ENCODE measurements around the gene AMOTL1. TPM values are rescaled to one million over a fixed set of nuclear protein-coding genes. Genes with fewer than 3 reads are reported as not detected.
"Not testable (repeated sequence)": the region's sequence is repeated elsewhere in the genome, so short reads cannot be mapped to it uniquely, and the experiment has no call there.

AMOTL1 gene
- total RNA-seq, 2 experiments from 2014 or later, result 0.08 TPM; not detected in 1

DNA sequence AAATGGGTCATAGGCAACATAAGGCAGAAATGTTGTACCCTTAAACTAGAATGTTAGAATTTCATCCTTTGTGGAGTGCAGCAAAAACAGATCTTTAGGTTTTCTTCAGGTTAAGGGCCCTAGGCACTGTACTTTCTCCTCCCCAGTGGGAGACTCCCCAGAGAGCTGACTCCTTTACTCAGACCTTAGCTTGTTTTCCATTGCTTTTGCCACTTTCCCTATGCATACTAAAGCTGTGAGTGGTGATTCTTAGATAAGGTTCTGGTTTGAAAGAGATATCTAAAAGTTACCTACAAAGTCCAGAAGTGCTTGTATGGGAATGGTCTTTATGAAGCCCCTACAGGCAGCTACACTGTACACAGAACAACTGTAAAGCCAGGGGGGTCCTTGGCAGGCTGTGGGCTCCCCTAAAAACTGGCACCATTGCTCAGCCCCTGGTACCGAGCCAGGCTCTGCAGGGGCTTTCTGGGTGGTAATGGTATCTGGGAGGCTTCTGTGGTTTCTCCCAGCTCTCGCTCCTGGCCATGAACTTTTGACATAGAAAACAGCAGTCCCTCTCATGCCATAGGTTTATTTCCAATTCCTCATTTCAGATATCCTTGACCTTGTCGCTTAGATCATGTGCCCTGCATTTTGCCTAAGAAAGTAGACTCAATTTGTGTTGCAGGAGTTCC, 23.2 kb downstream of the AMOTL1 start:
- ChIA-PET CTCF (no interaction called here), POLR2A (no interaction called here)
- Histone ChIP-seq H3K27me3 (ENCODE audit: control insufficient read depth in 1 of 2, insufficient read depth in 2 of 2, low read length in 2 of 2) (peaks cover 0 to 6% of the 10 kb centered on the region in 2 experiments), H3K27ac (ENCODE audit: low read depth in 1 of 2, low read length in 2 of 2) (no peak overlapping the region), H3K4me1 (ENCODE audit: insufficient read depth, low read length) (no peaks in the 10 kb centered on the region), H3K36me3 (ENCODE audit: insufficient read depth, low read length) (no peaks in the 10 kb centered on the region), H3K9me3 (ENCODE audit: control insufficient read depth in 1 of 2, insufficient read depth in 1 of 2, low read length in 2 of 2) (no peaks in the 10 kb centered on the region), H3K4me3 (ENCODE audit: low read length) (no peak overlapping the region)
- intact Hi-C loops (cut with DNase I, micrococcal nuclease), result loop anchor here in 1 of 2 experiments (10.0 kb wide), 1 partner anchor 353 kb away; no protein-coding TSS in a partner anchor
- H3K27ac Mint-ChIP-seq, result no peak overlapping the region
- no peak for ATAC-seq (ENCODE audit: poor library complexity)
- TF ChIP-seq, protein P1, sequence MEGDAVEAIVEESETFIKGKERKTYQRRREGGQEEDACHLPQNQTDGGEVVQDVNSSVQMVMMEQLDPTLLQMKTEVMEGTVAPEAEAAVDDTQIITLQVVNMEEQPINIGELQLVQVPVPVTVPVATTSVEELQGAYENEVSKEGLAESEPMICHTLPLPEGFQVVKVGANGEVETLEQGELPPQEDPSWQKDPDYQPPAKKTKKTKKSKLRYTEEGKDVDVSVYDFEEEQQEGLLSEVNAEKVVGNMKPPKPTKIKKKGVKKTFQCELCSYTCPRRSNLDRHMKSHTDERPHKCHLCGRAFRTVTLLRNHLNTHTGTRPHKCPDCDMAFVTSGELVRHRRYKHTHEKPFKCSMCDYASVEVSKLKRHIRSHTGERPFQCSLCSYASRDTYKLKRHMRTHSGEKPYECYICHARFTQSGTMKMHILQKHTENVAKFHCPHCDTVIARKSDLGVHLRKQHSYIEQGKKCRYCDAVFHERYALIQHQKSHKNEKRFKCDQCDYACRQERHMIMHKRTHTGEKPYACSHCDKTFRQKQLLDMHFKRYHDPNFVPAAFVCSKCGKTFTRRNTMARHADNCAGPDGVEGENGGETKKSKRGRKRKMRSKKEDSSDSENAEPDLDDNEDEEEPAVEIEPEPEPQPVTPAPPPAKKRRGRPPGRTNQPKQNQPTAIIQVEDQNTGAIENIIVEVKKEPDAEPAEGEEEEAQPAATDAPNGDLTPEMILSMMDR (IDR thresholded peaks at IDR 0.05), result no peak
- H3K36me3 Mint-ChIP-seq (ENCODE audit: low read depth), result no peaks in the 10 kb centered on the region
- no peak overlapping the region for H3K4me3 Mint-ChIP-seq
- H3K9me3 Mint-ChIP-seq, result no peaks in the 10 kb centered on the region
- no peaks in the 10 kb centered on the region for H3K4me1 Mint-ChIP-seq (ENCODE audit: low read depth)
- DNase-seq, result no peak
- peaks cover 11% of the 10 kb centered on the region for H3K27me3 Mint-ChIP-seq

DNA sequence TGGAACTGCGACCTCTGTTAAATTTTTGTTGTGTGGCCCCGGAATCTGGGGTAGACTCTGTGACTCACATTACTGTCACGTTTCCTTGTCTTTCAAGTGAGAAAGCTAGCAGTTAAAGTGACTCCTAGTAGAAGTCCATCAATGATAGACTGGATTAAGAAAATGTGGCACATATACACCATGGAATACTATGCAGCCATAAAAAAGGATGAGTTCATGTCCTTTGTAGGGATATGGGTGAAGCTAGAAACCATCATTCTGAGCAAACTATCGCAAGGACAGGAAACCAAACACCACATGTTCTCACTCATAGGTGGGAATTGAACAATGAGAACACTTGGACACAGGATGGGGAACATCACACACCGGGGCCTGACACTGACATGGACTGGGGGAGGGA, 23.8 kb downstream of the AMOTL1 start:
- ATAC-seq (ENCODE audit: poor library complexity); DNase-seq; H3K9me3 Mint-ChIP-seq; H3K4me1 ChIP-seq (ENCODE audit: insufficient read depth, low read length); H3K9me3 ChIP-seq (ENCODE audit: control insufficient read depth in 1 of 2, insufficient read depth in 1 of 2, low read length in 2 of 2); H3K36me3 ChIP-seq (ENCODE audit: insufficient read depth, low read length); CTCF ChIA-PET; H3K27ac Mint-ChIP-seq; H3K36me3 Mint-ChIP-seq (ENCODE audit: low read depth); H3K4me3 ChIP-seq (ENCODE audit: low read length); H3K27me3 ChIP-seq (ENCODE audit: control insufficient read depth in 1 of 2, insufficient read depth in 2 of 2, low read length in 2 of 2); POLR2A ChIA-PET; H3K27ac ChIP-seq (ENCODE audit: low read depth in 1 of 2, low read length in 2 of 2); H3K4me1 Mint-ChIP-seq (ENCODE audit: low read depth); H3K4me3 Mint-ChIP-seq: not testable (repeated sequence)
- peaks cover 11% of the 10 kb centered on the region for H3K27me3 Mint-ChIP-seq
- intact Hi-C loops (cut with DNase I, micrococcal nuclease), result loop anchor here in 1 of 2 experiments (10.0 kb wide), 1 partner anchor 353 kb away; no protein-coding TSS in a partner anchor

DNA sequence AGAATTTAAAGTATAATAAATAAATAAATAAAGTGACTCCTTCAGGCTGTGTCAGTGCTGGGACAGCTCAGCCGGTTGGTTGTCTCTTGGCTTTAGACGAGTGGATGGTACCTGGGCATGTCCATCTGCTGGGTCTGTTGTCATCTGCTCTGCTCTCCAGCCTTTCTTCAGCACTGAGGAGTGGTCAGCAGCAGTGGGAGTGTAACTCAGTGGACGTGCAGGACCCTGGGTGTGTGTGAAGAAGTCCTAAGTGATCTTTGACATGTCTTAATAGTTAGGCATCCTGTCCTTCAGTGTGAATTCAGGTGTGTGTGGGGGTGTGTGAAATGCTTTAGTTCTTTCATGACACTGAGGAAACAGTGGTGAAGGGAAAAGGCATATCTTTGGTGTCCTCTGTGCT, 24.3 kb downstream of the AMOTL1 start:
- H3K9me3 Mint-ChIP-seq, result no peaks in the 10 kb centered on the region
- no peaks in the 10 kb centered on the region for H3K4me1 ChIP-seq (ENCODE audit: insufficient read depth, low read length)
- no peak for DNase-seq
- no peaks in the 10 kb centered on the region for H3K36me3 ChIP-seq (ENCODE audit: insufficient read depth, low read length)
- CTCF ChIA-PET, result no interaction called here
- intact Hi-C loops (cut with DNase I, micrococcal nuclease), result loop anchor here in 1 of 2 experiments (10.0 kb wide), 1 partner anchor 352 kb away; no protein-coding TSS in a partner anchor
- H3K27me3 Mint-ChIP-seq, result peaks cover 11% of the 10 kb centered on the region
- TF ChIP-seq, protein P1 (IDR thresholded peaks at IDR 0.05), result no peak
- H3K4me3 ChIP-seq (ENCODE audit: low read length), result no peak overlapping the region
- peaks cover 0 to 6% of the 10 kb centered on the region in 2 experiments for H3K27me3 ChIP-seq (ENCODE audit: control insufficient read depth in 1 of 2, insufficient read depth in 2 of 2, low read length in 2 of 2)
- no peak overlapping the region for H3K4me3 Mint-ChIP-seq
- H3K4me1 Mint-ChIP-seq (ENCODE audit: low read depth), result no peaks in the 10 kb centered on the region
- ATAC-seq (ENCODE audit: poor library complexity), result no peak
- H3K27ac ChIP-seq (ENCODE audit: low read depth in 1 of 2, low read length in 2 of 2), result no peak overlapping the region
- no peak overlapping the region for H3K27ac Mint-ChIP-seq
- H3K9me3 ChIP-seq (ENCODE audit: control insufficient read depth in 1 of 2, insufficient read depth in 1 of 2, low read length in 2 of 2), result no peaks in the 10 kb centered on the region
- no peaks in the 10 kb centered on the region for H3K36me3 Mint-ChIP-seq (ENCODE audit: low read depth)
- POLR2A ChIA-PET, result no interaction called here

DNA sequence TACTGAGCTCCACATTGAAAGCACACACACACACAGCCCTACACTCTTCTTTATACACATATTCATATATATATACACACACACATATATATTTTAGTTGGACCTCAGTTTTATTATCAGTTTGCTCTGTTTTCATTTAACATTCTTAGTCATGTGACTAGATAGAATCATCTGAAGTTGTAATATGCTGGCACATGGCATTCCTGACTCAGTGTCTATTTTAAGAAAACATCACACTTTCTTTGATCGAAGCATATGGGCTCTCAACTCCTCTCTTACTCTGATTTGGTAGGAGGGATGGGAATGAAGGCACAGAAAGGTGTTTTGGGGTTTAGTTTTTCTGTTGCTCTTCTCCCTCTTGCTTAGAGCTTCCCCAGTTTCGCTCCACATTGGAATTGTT, 24.8 kb downstream of the AMOTL1 start:
- Mint-ChIP-seq H3K27ac (no peak overlapping the region), H3K4me3 (no peak overlapping the region), H3K36me3 (ENCODE audit: low read depth) (no peaks in the 10 kb centered on the region), H3K9me3 (no peaks in the 10 kb centered on the region), H3K27me3 (peaks cover 11% of the 10 kb centered on the region), H3K4me1 (ENCODE audit: low read depth) (no peaks in the 10 kb centered on the region)
- DNase-seq, result no peak
- intact Hi-C loops (cut with DNase I, micrococcal nuclease), result loop anchor here in 1 of 2 experiments (10.0 kb wide), 1 partner anchor 352 kb away; no protein-coding TSS in a partner anchor
- no peak overlapping the region for H3K4me3 ChIP-seq (ENCODE audit: low read length)
- TF ChIP-seq, protein P1 (IDR thresholded peaks at IDR 0.05), result no peak
- H3K4me1 ChIP-seq (ENCODE audit: insufficient read depth, low read length), result no peaks in the 10 kb centered on the region
- ChIA-PET CTCF (no interaction called here), POLR2A (no interaction called here)
- peaks cover 0 to 6% of the 10 kb centered on the region in 2 experiments for H3K27me3 ChIP-seq (ENCODE audit: control insufficient read depth in 1 of 2, insufficient read depth in 2 of 2, low read length in 2 of 2)
- H3K9me3 ChIP-seq (ENCODE audit: control insufficient read depth in 1 of 2, insufficient read depth in 1 of 2, low read length in 2 of 2), result no peaks in the 10 kb centered on the region
- no peak for ATAC-seq (ENCODE audit: poor library complexity)
- no peak overlapping the region for H3K27ac ChIP-seq (ENCODE audit: low read depth in 1 of 2, low read length in 2 of 2)
- no peaks in the 10 kb centered on the region for H3K36me3 ChIP-seq (ENCODE audit: insufficient read depth, low read length)

Measured in CD4-positive, alpha-beta T cell (primary cell).